Suprapubic skin (tissue), 4 donors: ENCODE data around the gene HOXA6. TPM values are rescaled to one million over a fixed set of nuclear protein-coding genes. Genes with fewer than 3 reads are reported as not detected.
A peak's percentile ranks its signal among the peaks of the same experiment; 100 is the strongest.

Experiments
- DNase-seq, 2 donors: peaks; one replicate each; pipeline ENCODE4 v3.0.0-alpha.2; 2019; ENCODE audit warnings: low spot score in 2 of 2
- H3K27ac ChIP-seq: fragments of 200-600 bp; sonication (generic); one replicate; pipeline ENCODE4 v1.5.1; 2019
- H3K27me3 ChIP-seq: fragments of 200-600 bp; sonication (generic); one replicate; pipeline ENCODE4 v1.5.1; 2019
- H3K36me3 ChIP-seq: fragments of 200-600 bp; sonication (generic); one replicate; pipeline ENCODE4 v1.5.1; 2019
- H3K4me1 ChIP-seq: fragments of 200-600 bp; sonication (generic); one replicate; pipeline ENCODE4 v1.5.1; 2019
- H3K4me3 ChIP-seq: fragments of 200-600 bp; sonication (generic); one replicate; pipeline ENCODE4 v1.5.1; 2019; ENCODE audit warnings: mild to moderate bottlenecking
- H3K9me3 ChIP-seq: fragments of 200-600 bp; sonication (generic); one replicate; pipeline ENCODE4 v1.5.1; 2019
- CTCF ChIP-seq, 2 donors: fragments of 200-600 bp in 1 of 2; fragments of 450-650 bp in 1 of 2; sonication (generic) in 1 of 2; IDR thresholded peaks; one replicate each; pipeline ENCODE4 v1.5.1; 2016 to 2019; ENCODE audit warnings: antibody characterized with exemption in 2 of 2, mild to moderate bottlenecking in 1 of 2, moderate library complexity in 1 of 2
- EP300 ChIP-seq: sonication (generic); formaldehyde crosslinking; IDR thresholded peaks from one replicate; pipeline ENCODE4 v1.6.1; 2017; ENCODE audit warnings: antibody characterized with exemption
- POLR2A ChIP-seq, 2 donors: fragments of 450-650 bp; IDR thresholded peaks; one replicate each; pipeline ENCODE4 v1.6.1; 2017; ENCODE audit warnings: antibody characterized with exemption in 2 of 2, mild to moderate bottlenecking in 2 of 2, moderate library complexity in 2 of 2
- POLR2AphosphoS5 ChIP-seq, 3 donors: sonication (generic); formaldehyde crosslinking; IDR thresholded peaks; one replicate each; pipeline ENCODE4 v1.6.1; 2017; ENCODE audit warnings: antibody characterized with exemption in 3 of 3
- WGBS: methylation state at CpG from one replicate; pipeline ENCODE4 v1.1.5; 2018; 5-methylcytosine and 5-hydroxymethylcytosine counted together
- total RNA-seq, 4 donors: library from RNA; depleted of rRNA; stranded (reverse); fragments of >200 nt; gene quantifications; one replicate each; pipeline ENCODE4 v1.1.0, GENCODE V29; 2016

Gene HOXA6
- total RNA-seq, 4 donors from 2014 or later: 4.0 to 9.3 (median 6.4) TPM

DNA sequence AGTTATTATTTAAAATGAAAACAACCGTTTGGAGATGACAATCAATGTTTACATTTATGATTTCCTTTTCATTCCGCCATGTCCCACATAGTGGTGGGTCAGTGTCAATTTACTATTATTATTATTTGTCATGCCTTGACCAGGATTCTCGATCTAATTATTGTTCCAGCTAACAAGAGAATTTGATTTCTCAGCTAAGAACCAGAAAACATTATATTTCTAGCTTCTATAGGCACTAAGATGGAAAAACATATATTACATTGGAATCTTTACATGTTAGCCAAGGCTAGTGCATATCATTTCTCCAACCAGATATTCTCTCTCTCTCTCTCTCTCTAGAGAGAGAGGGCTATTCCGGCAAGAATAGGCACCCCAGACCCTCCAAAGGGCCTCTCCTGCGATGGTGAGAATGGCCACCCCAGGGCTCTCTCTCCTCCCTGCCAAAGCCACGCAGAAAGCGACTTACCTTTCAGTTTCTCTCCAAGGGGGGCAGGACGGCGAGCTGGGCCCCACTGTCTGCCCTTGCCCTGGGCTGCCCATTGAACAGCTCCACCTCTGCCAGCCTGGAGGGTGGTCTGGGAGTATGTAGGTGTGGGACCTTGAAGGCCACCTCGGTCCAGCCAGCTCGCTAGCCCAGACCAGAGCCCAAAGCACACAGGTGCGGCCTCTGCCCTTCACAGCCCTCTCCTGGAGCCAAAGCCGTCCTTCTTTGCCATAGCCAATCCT is 2.4 kb upstream of the HOXA6 start:
- TF ChIP-seq CTCF (IDR thresholded peaks at IDR 0.05) (no peak), POLR2AphosphoS5 (IDR thresholded peaks at IDR 0.05) (no peak), EP300 (no peak), POLR2A (IDR thresholded peaks at IDR 0.05) (no peak)
- DNase-seq: peak; percentile 79 to 80
- Histone ChIP-seq H3K27me3 (peaks cover 14% of the 10 kb centered on the region), H3K27ac (peak overlapping the region; percentile 97), H3K36me3 (peaks cover 8% of the 10 kb centered on the region), H3K4me1 (peaks cover 89% of the 10 kb centered on the region), H3K4me3 (peak overlapping the region; percentile 53), H3K9me3 (no peaks in the 10 kb centered on the region)
- WGBS: 32% methylated on average over 5 of the region's 13 CpGs

DNA sequence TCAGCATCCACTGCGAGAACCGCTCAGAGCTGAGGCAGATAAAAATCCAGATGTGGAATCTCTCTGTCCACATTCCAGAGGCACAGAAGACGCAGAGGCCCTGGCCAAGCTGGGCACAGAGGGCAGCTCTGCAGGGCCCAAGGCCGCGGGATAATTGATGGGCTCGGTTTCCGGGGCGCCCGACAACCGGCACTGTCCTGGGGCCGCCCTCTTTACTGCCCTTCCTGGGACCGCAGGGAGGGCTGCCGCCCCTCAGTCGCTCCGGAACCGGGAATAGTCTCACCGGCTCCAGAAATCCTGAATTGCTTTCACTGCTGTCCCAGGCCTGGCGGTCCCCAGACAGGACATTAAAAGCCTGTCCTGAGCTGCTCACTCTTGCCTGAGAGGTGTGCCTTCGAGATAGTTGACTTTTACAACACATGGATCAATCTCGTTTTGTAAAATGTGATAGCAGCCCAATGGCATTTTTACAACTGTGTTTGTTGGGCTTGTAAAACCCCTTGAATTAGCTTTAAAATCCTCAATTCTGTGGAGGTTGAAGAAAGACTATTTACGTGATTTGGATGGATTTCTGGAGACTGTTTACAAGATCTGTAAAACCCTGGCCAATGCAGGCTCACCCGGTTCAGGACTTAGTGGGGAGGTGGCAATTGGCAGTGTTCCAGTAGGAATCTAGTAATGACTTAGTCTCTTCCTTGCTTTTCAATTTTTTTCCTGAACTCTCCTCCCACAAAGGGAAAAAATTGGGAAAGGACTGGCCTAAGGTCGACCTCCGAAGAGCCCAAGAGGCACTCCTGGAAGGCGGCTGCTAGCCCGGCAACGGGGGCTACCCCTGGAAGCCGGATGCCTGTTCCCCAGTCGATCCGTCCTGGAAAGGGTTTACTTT is 1.4 kb upstream of the HOXA6 start:
- no peak for DNase-seq
- H3K27ac ChIP-seq: peak overlapping the region; percentile 97
- H3K4me3 ChIP-seq: peak overlapping the region; percentile 53
- H3K36me3 ChIP-seq: peaks cover 16% of the 10 kb centered on the region
- 16% methylated on average over 16 of the region's 30 CpGs for WGBS
- no peaks in the 10 kb centered on the region for H3K9me3 ChIP-seq
- H3K4me1 ChIP-seq: peaks cover 85% of the 10 kb centered on the region
- TF ChIP-seq CTCF (IDR thresholded peaks at IDR 0.05): no peak
- peak in 1 of 3 donors; percentile 8 for TF ChIP-seq POLR2AphosphoS5 (IDR thresholded peaks at IDR 0.05)
- peaks cover 9% of the 10 kb centered on the region for H3K27me3 ChIP-seq

DNA sequence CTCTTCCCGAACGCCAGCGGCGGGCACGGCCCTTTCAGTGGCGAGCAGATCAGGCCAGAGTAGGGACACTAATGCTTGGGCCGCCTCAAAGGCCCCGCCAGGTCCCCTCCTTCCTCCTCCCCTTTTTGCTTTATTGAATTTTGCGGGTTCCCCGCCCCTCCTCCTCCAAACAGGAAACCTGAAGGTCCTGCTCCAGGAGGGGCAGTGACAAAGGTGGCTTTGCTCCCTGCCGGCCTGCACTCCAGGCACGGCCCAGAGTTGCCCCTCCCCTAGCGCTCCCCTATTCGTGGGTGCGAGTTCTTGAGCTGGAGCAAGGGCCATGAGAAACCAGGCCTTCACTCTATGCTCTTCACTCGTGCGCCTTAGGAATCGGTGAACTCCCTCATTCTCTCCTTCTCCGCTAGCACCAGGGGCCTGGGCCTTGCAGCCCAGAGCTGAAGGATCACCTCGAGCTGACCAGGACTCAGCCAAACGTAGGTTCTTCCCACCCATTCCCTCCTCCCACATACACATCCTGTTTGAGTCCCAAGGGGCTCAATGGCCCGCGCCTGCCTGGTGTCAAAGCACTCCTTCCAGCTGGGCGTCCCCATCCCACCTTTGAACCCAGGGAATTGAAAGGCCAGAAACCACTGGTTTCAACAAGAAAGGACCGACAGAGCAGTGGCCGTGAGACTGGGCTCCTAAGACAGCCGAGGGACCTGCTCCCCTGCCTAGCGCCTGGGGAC is 619 bp upstream of the HOXA6 start:
- Histone ChIP-seq H3K4me1 (peaks cover 79% of the 10 kb centered on the region), H3K27ac (peak overlapping the region; percentile 97), H3K36me3 (peaks cover 16% of the 10 kb centered on the region), H3K27me3 (peaks cover 9% of the 10 kb centered on the region), H3K4me3 (peak overlapping the region; percentile 53), H3K9me3 (no peaks in the 10 kb centered on the region)
- peak; percentile 66 to 82 for DNase-seq
- 8% methylated on average over 18 of the region's 28 CpGs for WGBS
- no peak for TF ChIP-seq POLR2A (IDR thresholded peaks at IDR 0.05)
- TF ChIP-seq POLR2AphosphoS5 (IDR thresholded peaks at IDR 0.05): no peak
- no peak for TF ChIP-seq EP300

DNA sequence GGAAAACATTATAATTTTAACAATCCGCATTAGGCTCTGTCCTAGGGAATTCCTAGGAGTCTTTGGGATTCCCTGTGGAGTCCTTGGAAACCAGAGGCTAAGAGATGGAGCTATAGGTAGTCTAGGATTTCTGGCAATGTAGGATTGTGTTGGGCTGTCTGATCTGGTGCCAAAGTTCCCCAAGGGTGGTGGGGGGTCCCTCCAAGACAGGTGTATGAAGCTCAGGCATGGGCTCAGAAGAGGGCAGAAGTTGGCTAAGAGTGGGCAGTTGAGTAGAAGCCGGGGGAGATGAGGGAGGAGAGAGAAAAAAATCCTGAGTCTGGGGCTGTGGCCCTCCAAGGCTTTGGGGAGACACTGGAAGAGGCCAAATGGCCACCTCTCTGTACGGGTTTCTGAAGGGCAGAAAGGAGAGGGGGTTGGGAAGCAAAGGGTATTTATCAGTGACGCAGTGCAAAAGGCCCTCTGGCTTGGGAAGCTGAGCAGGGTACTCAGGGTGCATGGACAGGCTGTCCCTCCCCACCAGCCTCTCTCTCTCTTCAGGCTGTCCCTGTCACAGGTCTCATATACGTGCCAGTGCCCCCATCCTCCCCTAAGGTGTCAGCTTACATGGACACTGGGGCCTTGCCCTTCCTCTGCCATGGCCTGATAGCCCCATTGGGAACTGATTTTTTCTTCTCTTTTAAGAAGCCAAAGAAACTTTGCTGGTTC is 929 bp downstream of the HOXA6 start:
- Histone ChIP-seq H3K4me3 (peak overlapping the region; percentile 53), H3K9me3 (no peaks in the 10 kb centered on the region), H3K36me3 (peaks cover 16% of the 10 kb centered on the region), H3K27me3 (peaks cover 4% of the 10 kb centered on the region), H3K4me1 (peaks cover 69% of the 10 kb centered on the region), H3K27ac (peak overlapping the region; percentile 97)
- DNase-seq: no peak
- WGBS: 77% methylated on average over 5 of the region's 5 CpGs
- TF ChIP-seq POLR2AphosphoS5 (IDR thresholded peaks at IDR 0.05) (no peak), EP300 (no peak), CTCF (IDR thresholded peaks at IDR 0.05) (no peak), POLR2A (IDR thresholded peaks at IDR 0.05) (no peak)

DNA sequence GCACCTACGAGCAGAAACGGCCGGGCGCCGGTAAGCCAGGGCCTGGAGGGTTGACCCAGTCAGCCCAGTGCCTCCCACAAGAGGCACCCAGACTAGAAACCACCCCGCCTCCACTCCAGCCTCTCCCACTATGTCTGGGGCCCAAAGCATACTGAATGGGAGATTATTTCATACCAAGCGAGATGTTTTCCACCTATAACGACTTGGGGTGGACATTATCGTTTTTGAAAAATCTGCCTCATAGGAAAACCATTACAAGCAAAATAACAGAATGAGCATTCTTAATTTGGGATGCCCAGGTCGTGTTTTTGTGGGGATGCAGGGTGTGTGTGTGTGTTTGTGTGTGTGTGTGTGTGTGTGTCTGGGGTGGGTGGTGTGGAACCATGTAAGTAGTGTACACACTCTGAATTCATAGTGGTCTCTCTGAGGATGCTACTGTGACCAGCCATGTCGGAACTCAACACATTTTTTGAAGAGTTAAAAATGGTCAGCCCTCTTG is 1.6 kb downstream of the HOXA6 start:
- no peak for TF ChIP-seq POLR2AphosphoS5 (IDR thresholded peaks at IDR 0.05)
- no peak for TF ChIP-seq EP300
- no peak for TF ChIP-seq POLR2A (IDR thresholded peaks at IDR 0.05)
- TF ChIP-seq CTCF (IDR thresholded peaks at IDR 0.05): no peak
- Histone ChIP-seq H3K27ac (peak overlapping the region; percentile 97), H3K27me3 (peaks cover 4% of the 10 kb centered on the region), H3K4me1 (peaks cover 62% of the 10 kb centered on the region), H3K4me3 (peak overlapping the region; percentile 53), H3K9me3 (no peaks in the 10 kb centered on the region), H3K36me3 (peaks cover 16% of the 10 kb centered on the region)
- no peak for DNase-seq
- WGBS: 66% methylated on average over 7 of the region's 11 CpGs
